ENCODE results near the gene PPP1R12B.
A peak's percentile ranks its signal among the peaks of the same experiment; 100 is the strongest.
"Not testable (repeated sequence)": the region's sequence is repeated elsewhere in the genome, so short reads cannot be mapped to it uniquely, and the experiment has no call there.

Gene PPP1R12B

GRCh38 chr1:202561726-202562443 is 213.4 kb downstream of the PPP1R12B start:
- DNase-seq (ENCODE audit: low read depth in 2 of 2) = no peak

GRCh38 chr1:202562444-202563060 is 214.1 kb downstream of the PPP1R12B start:
- no peak for DNase-seq (ENCODE audit: low read depth in 2 of 2)

GRCh38 chr1:202563818-202564217 is 215.3 kb downstream of the PPP1R12B start:
- DNase-seq (ENCODE audit: low read depth in 2 of 2) = no peak

GRCh38 chr1:202564958-202565495 is 216.5 kb downstream of the PPP1R12B start:
- DNase-seq (ENCODE audit: low read depth in 2 of 2) = no peak

- no peak for DNase-seq (ENCODE audit: low read depth in 2 of 2)
Measured at GRCh38 chr1:202565890-202566602, 217.5 kb downstream of the PPP1R12B start.

GRCh38 chr1:202567738-202568137 is 219.2 kb downstream of the PPP1R12B start:
- no peak for DNase-seq (ENCODE audit: low read depth in 2 of 2)

GRCh38 chr1:202568410-202568809 is 219.9 kb downstream of the PPP1R12B start:
- no peak for DNase-seq (ENCODE audit: low read depth in 2 of 2)

- DNase-seq (ENCODE audit: low read depth in 2 of 2) = no peak
Measured at GRCh38 chr1:202568826-202569225, 220.3 kb downstream of the PPP1R12B start.

GRCh38 chr1:202569393-202570322 is 221.2 kb downstream of the PPP1R12B start:
- no peak for DNase-seq (ENCODE audit: low read depth in 2 of 2)

- no peak for DNase-seq (ENCODE audit: low read depth in 2 of 2)
Measured at GRCh38 chr1:202571719-202572339, 223.3 kb downstream of the PPP1R12B start.

- no peak for DNase-seq (ENCODE audit: low read depth in 2 of 2)
Measured at GRCh38 chr1:202572867-202573266, 224.4 kb downstream of the PPP1R12B start.

GRCh38 chr1:202575918-202576653 is 227.6 kb downstream of the PPP1R12B start:
- DNase-seq (ENCODE audit: low read depth in 2 of 2) = no peak

GRCh38 chr1:202576816-202577215 is 228.3 kb downstream of the PPP1R12B start:
- peak; percentile 85 to 89 for DNase-seq (ENCODE audit: low read depth in 2 of 2)

- no peak for DNase-seq (ENCODE audit: low read depth in 2 of 2)
Measured at GRCh38 chr1:202577381-202577780, 228.9 kb downstream of the PPP1R12B start.

- peak; percentile 92 to 95 for DNase-seq (ENCODE audit: low read depth in 2 of 2)
Measured at GRCh38 chr1:202578001-202578504, 229.6 kb downstream of the PPP1R12B start.

- no peak for DNase-seq (ENCODE audit: low read depth in 2 of 2)
Measured at GRCh38 chr1:202578565-202578964, 230.1 kb downstream of the PPP1R12B start.

GRCh38 chr1:202579806-202580205 is 231.3 kb downstream of the PPP1R12B start:
- peak; percentile 91 to 92 for DNase-seq (ENCODE audit: low read depth in 2 of 2)

GRCh38 chr1:202580619-202581018 is 232.1 kb downstream of the PPP1R12B start:
- DNase-seq (ENCODE audit: low read depth in 2 of 2) = no peak

- DNase-seq (ENCODE audit: low read depth in 2 of 2) = not testable (repeated sequence)
Measured at GRCh38 chr1:202582350-202582749, 233.9 kb downstream of the PPP1R12B start.
